Pancreas (tissue), 10 donors: ENCODE results near the gene TRPC6. TPM values are rescaled to one million over a fixed set of nuclear protein-coding genes. Genes with fewer than 3 reads are reported as not detected.

Experiments
- ATAC-seq, 4 donors: fragments of 200-7000 bp; cut with Tn5 transposase; one replicate each; pipeline versions ENCODE4 v1.8.0 to v1.9.1; 2020; ENCODE audit warnings: mild to moderate bottlenecking in 4 of 4, moderate library complexity in 4 of 4
- DNase-seq, 6 donors: peaks; one replicate each; pipeline ENCODE4 v3.0.0-alpha.2; 2020
- FAIRE-seq: peaks from 2 replicates; lab custom pipeline; 2012; peaks lifted over from hg19 to GRCh38; lab: Jason Lieb, UNC
- H3K27ac ChIP-seq, 4 donors: fragments of 200-600 bp; sonication (generic); 1 replicate in 3 of 4; 2 replicates in 1 of 4; pipeline versions ENCODE4 v1.5.0 to v1.8.0; 2020
- H3K27me3 ChIP-seq, 4 donors: fragments of 200-600 bp; one replicate each; pipeline ENCODE4 v1.8.0; 2021
- H3K36me3 ChIP-seq, 3 donors: fragments of 200-600 bp; sonication (generic) in 1 of 3; one replicate each; pipeline versions ENCODE4 v1.5.0 to v1.8.0; 2020 to 2021
- H3K4me1 ChIP-seq, 3 donors: fragments of 200-600 bp; one replicate each; pipeline ENCODE4 v1.8.0; 2021
- H3K4me3 ChIP-seq, 4 donors: fragments of 200-600 bp; sonication (generic) in 2 of 4; one replicate each; pipeline versions ENCODE4 v1.5.0 to v1.8.0; 2020 to 2021
- H3K9me3 ChIP-seq, 4 donors: fragments of 200-600 bp; one replicate each; pipeline ENCODE4 v1.8.0; 2021
- CTCF ChIP-seq, 4 donors: fragments of 200-600 bp; sonication (generic) in 3 of 4; IDR thresholded peaks; one replicate each; pipeline versions ENCODE4 v1.5.0 to v1.8.0; 2021; ENCODE audit warnings: antibody characterized with exemption in 4 of 4
- WGBS, 2 donors: extraction: QIAGEN DNeasy Blood & Tissue Kit; methylation state at CpG; one replicate each; pipeline ENCODE4 v1.1.7; 2013; 5-methylcytosine and 5-hydroxymethylcytosine counted together
- intact Hi-C, 3 donors: fragments of 100-400 bp; cut with DNase I; formaldehyde crosslinking; loops; one replicate each; pipeline versions ENCODE4 v1.11.1 to v1.14.2; 2022
- polyA plus RNA-seq, 2 donors: library from polyadenylated mRNA; stranded (reverse); fragments of 200-250 nt; gene quantifications; one replicate each; pipeline ENCODE4 v1.2.3, GENCODE V29; 2013
- total RNA-seq, 6 donors: library from RNA; stranded (reverse); fragmentation: NEBNext Ultra II Directional in 4 of 6; extraction: Animal tissue kit (Norgen Biotek cat#: 25700) in 4 of 6; gene quantifications; one replicate each; pipeline versions ENCODE4 v1.2.1 to v1.2.4, GENCODE V29; 2021 to 2023
- donor health status: healthy with polysubstance abuse.
- donor health status: DM: no; HTN: no; CAD: no; lungs with moderate emphysema.
- donor health status: DM: no; HTN: no; CAD: no.
- donor health status: control.
- donor health status: control.
- donor health status: Bipolar disorder and iron deficiency.
- donor health status: DM: yes; HTN: yes; CAD: no.
- donor health status: DM: no; HTN: no; CAD: no.
- donor health status: DM: no; HTN: no; CAD: no.
- donor health status: DM: yes; HTN: yes; CAD: no.

TRPC6 gene
- total and polyA plus RNA-seq, 8 donors, result 0.09 to 1.5 (median 0.42) TPM

DNA sequence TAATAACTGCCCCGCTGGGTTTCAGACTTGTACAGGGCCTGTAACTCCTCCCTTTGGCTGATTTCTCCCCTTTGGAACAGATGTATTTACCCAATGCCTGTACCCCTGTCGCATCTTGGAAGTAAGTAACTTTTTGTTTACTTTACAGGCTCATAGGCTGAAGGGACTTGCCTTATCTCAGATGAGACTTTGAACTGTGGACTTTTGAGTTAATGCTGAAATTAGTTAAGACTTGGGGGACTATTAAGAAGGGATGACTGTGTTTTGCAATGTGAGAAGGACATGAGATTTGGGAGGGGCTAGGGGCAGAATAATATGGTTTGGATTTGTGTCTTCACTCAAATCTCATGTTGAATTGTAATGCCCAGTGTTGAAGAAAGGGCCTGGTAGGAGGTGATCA is 62.0 kb downstream of the TRPC6 start:
- Histone ChIP-seq H3K27me3 (no peaks in the 10 kb centered on the region), H3K4me3 (no peak overlapping the region), H3K9me3 (no peaks in the 10 kb centered on the region), H3K4me1 (no peaks in the 10 kb centered on the region), H3K27ac (no peak overlapping the region), H3K36me3 (no peaks in the 10 kb centered on the region)
- no peak for FAIRE-seq
- intact Hi-C loops, result no loop called here
- 32 to 43% methylated on average over 2 of the region's 2 CpGs for WGBS, 2 donors
- ATAC-seq, result no peak
- no peak for TF ChIP-seq CTCF (IDR thresholded peaks at IDR 0.05)
- DNase-seq, result no peak

DNA sequence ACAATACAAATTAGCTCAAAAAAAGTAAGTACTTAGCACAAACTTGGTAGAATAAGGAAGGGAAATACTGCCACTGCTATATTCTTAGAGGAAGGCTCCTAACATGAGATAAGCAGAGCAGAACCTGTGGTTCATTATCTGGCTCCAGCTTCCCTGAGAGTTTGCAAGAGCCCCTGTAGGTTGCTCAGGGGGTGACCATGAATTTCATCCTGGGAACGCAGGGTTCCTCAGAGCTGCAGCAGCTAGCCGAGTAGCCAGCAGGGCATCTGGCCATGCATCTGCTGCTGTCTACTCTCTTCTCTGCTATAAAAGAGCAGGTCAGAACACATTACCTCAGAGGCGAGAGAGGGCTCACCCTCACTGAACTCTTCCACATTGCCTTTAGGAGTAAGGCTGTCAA is 67.3 kb downstream of the TRPC6 start:
- Histone ChIP-seq H3K27me3 (no peaks in the 10 kb centered on the region), H3K4me3 (no peak overlapping the region), H3K27ac (no peak overlapping the region), H3K36me3 (no peaks in the 10 kb centered on the region), H3K9me3 (no peaks in the 10 kb centered on the region), H3K4me1 (no peaks in the 10 kb centered on the region)
- no peak for TF ChIP-seq CTCF (IDR thresholded peaks at IDR 0.05)
- 33 to 47% methylated on average over 3 of the region's 3 CpGs for WGBS, 2 donors
- FAIRE-seq (no peak), DNase-seq (no peak), ATAC-seq (no peak)
- intact Hi-C loops, result no loop called here

DNA sequence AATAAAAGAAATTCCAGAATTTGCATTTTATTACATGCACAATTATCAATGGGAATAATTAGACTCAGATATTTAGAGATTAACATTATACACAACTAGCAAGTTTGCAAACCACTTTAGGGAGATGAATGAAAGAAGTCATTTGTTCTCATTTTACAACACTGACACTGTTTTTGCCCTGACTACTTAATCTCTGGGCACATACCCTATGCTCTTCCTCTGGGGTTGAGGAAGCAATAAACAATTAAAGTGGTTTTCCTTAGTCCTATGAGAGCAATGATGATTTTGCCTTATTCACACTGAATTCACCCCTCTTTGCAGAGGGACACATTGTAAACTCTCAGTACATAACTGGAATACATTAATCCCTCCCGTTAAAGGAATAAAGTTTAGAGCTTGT is 72.7 kb downstream of the TRPC6 start:
- FAIRE-seq (no peak), ATAC-seq (no peak), DNase-seq (no peak)
- no peak overlapping the region for H3K4me3 ChIP-seq
- H3K27me3 ChIP-seq, result no peaks in the 10 kb centered on the region
- no peaks in the 10 kb centered on the region for H3K36me3 ChIP-seq
- H3K9me3 ChIP-seq, result no peaks in the 10 kb centered on the region
- WGBS, 2 donors, result 66 to 83% methylated on average over 1 of the region's 1 CpG
- TF ChIP-seq CTCF (IDR thresholded peaks at IDR 0.05), result no peak
- H3K27ac ChIP-seq, result no peak overlapping the region
- H3K4me1 ChIP-seq, result no peaks in the 10 kb centered on the region
- intact Hi-C loops, result no loop called here

- no peak for ATAC-seq
- no peak for FAIRE-seq
- 90 to 95% methylated on average over 1 of the region's 1 CpG for WGBS, 2 donors
- no peak for TF ChIP-seq CTCF (IDR thresholded peaks at IDR 0.05)
- no peaks in the 10 kb centered on the region for H3K27me3 ChIP-seq
- no peak for DNase-seq
- no peaks in the 10 kb centered on the region for H3K9me3 ChIP-seq
- no peaks in the 10 kb centered on the region for H3K36me3 ChIP-seq
- H3K4me3 ChIP-seq, result no peak overlapping the region
- H3K27ac ChIP-seq, result no peak overlapping the region
- no peaks in the 10 kb centered on the region for H3K4me1 ChIP-seq
- intact Hi-C loops, result no loop called here
These were observed 73.2 kb downstream of the TRPC6 start for GRCh38 chr11:101510591-101510990.

DNA sequence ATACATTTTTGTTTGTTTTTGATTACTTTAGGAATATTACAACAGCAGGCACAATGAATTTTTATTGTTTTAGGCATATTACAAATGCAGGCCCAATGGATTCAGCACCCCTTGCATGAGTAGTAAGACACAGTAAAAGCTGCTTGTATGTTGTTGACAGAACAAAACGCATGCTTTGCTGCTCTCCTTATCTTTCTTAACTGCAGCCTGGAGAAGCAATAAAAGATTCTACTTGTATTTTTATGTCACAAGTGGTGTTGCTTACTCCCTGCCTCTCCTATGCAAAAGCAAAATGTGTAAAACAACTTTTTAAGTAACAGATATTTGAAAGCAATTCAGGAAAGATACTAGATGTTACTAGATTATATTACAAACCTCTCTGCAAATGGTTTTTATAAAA is 73.9 kb downstream of the TRPC6 start:
- H3K9me3 ChIP-seq, result no peaks in the 10 kb centered on the region
- 32 to 38% methylated on average over 1 of the region's 1 CpG for WGBS, 2 donors
- no peak overlapping the region for H3K4me3 ChIP-seq
- intact Hi-C loops, result no loop called here
- no peak for TF ChIP-seq CTCF (IDR thresholded peaks at IDR 0.05)
- H3K27me3 ChIP-seq, result no peaks in the 10 kb centered on the region
- H3K36me3 ChIP-seq, result no peaks in the 10 kb centered on the region
- ATAC-seq (no peak), DNase-seq (no peak), FAIRE-seq (no peak)
- H3K27ac ChIP-seq, result no peak overlapping the region
- H3K4me1 ChIP-seq, result no peaks in the 10 kb centered on the region
